GM12878 (cell line): Measurements from ENCODE around the gene NPAS3. TPM values are rescaled to one million over a fixed set of nuclear protein-coding genes. Genes with fewer than 3 reads are reported as not detected.

Experiments
- ATAC-seq: fragments of 200-7000 bp; cut with Tn5 transposase; 3 replicates; pipeline ENCODE4 v1.9.1; 2020; ENCODE audit warnings: mild to moderate bottlenecking, moderate library complexity
- BruUV-seq: library from RNA; stranded (reverse); fragments of 400-500 nt; replicated peaks from 2 replicates; lab custom pipeline; 2021; lab: Mats Ljungman, UMichigan
- CTCF ChIA-PET: fragments of 300-600 bp; sonication (Branson Sonifier 250); formaldehyde crosslinking; extraction: SDS; loops from one replicate; lab custom pipeline; 2021; ENCODE audit warnings: inconsistent platforms; lab: Yijun Ruan, JAX
- POLR2A ChIA-PET: fragments of 350-600 bp; formaldehyde crosslinking; extraction: SDS; loops from one replicate; lab custom pipeline; 2021; ENCODE audit warnings: inconsistent platforms; lab: Charles Lee
- RAD21 ChIA-PET: fragments of 300-600 bp; sonication (Branson Sonifier 250); formaldehyde crosslinking; loops from one replicate; lab custom pipeline; 2023; ENCODE audit warnings: antibody characterized with exemption; ENCODE audit not compliant: unreplicated experiment; lab: Charles Lee
- SMC1A ChIA-PET: fragments of 300-600 bp; sonication (Branson Sonifier 250); formaldehyde crosslinking; loops from one replicate; lab custom pipeline; 2023; ENCODE audit not compliant: unreplicated experiment, uncharacterized antibody; lab: Charles Lee
- DNase-seq: peaks from one replicate; pipeline ENCODE4 v3.0.0-alpha.2; 2011; ENCODE audit warnings: low read depth, low spot score
- FAIRE-seq: peaks from 3 replicates; lab custom pipeline; 2011; peaks lifted over from hg19 to GRCh38; lab: Jason Lieb, UNC
- H2AFZ ChIP-seq: 2 replicates; pipeline ENCODE4 v1.6.0; 2011; ENCODE audit warnings: low read depth, low read length, control low read depth; ENCODE audit not compliant: control insufficient read depth
- H3K27ac ChIP-seq: 2 replicates; pipeline ENCODE4 v1.5.1; 2011; ENCODE audit warnings: control low read depth; ENCODE audit not compliant: control insufficient read depth, insufficient read depth
- H3K27me3 ChIP-seq, 2 experiments: replicated peaks in 1 of 2; 2 replicates each; pipeline versions ENCODE4 v1.6.0 to v1.6.1; 2011; ENCODE audit warnings: low read length in 1 of 2; ENCODE audit not compliant: control insufficient read depth in 2 of 2, insufficient read depth in 2 of 2
- H3K36me3 ChIP-seq, 2 experiments: 2 replicates each; pipeline ENCODE4 v1.5.1; 2011; ENCODE audit warnings: low read length in 1 of 2; ENCODE audit not compliant: control insufficient read depth in 2 of 2, insufficient read depth in 2 of 2
- H3K4me1 ChIP-seq: 2 replicates; pipeline ENCODE4 v1.6.1; 2011; ENCODE audit warnings: mild to moderate bottlenecking, low read length, moderate library complexity, mixed read lengths; ENCODE audit not compliant: control insufficient read depth, insufficient read depth
- H3K4me2 ChIP-seq: 2 replicates; pipeline ENCODE4 v1.6.0; 2011; ENCODE audit warnings: control low read depth; ENCODE audit not compliant: control insufficient read depth, insufficient read depth
- H3K4me3 ChIP-seq: fragments of 200-600 bp; sonication (generic); 2 replicates; pipeline ENCODE4 v1.5.1; 2016
- H3K79me2 ChIP-seq: 2 replicates; pipeline ENCODE4 v1.6.0; 2011; ENCODE audit warnings: low read length; ENCODE audit not compliant: control insufficient read depth, insufficient read depth
- H3K9ac ChIP-seq: 2 replicates; pipeline ENCODE4 v1.8.0; 2011; ENCODE audit warnings: low read length, control low read depth, mixed read lengths; ENCODE audit not compliant: control insufficient read depth, insufficient read depth
- H3K9me3 ChIP-seq: replicated peaks from 3 replicates; pipeline ENCODE4 v1.5.1; 2011; ENCODE audit warnings: mild to moderate bottlenecking, low read length; ENCODE audit not compliant: control insufficient read depth, insufficient read depth
- H4K20me1 ChIP-seq: 2 replicates; pipeline ENCODE4 v1.6.0; 2011; ENCODE audit not compliant: control insufficient read depth, insufficient read depth
- CUX1 ChIP-seq: IDR thresholded peaks from 2 replicates; pipeline ENCODE4 v1.6.1; 2012; ENCODE audit warnings: improper control_type of control experiment, low read depth, low read length; ENCODE audit not compliant: insufficient replicate concordance
- SMARCA5 ChIP-seq: fragments of 450-650 bp; IDR thresholded peaks from 2 replicates; pipeline ENCODE4 v1.6.1; 2017; ENCODE audit warnings: mild to moderate bottlenecking
- SRF ChIP-seq, 2 experiments: IDR thresholded peaks; 2 replicates each; pipeline ENCODE4 v1.6.1; 2011; ENCODE audit warnings: low read depth in 2 of 2, low read length in 2 of 2, mild to moderate bottlenecking in 1 of 2, moderate library complexity in 1 of 2
- WGBS: methylation state at CpG from one replicate; pipeline ENCODE4 v1.1.6; 2016; ENCODE audit warnings: low lambda C conversion rate; ENCODE audit not compliant: insufficient replicate concordance, insufficient coverage; ENCODE audit errors: missing lambda C conversion rate; 5-methylcytosine and 5-hydroxymethylcytosine counted together
- in situ Hi-C: fragments of 300-500 bp; cut with MboI; formaldehyde crosslinking; loops from 9 replicates; pipeline ENCODE4 v1.14.3; 2018; ENCODE audit warnings: mixed read lengths
- intact Hi-C: fragments of 100-400 bp; cut with micrococcal nuclease; formaldehyde crosslinking; loops from one replicate; pipeline ENCODE4 v1.14.2; 2022; ENCODE audit not compliant: unreplicated experiment
- polyA plus RNA-seq, 11 experiments: library from polyadenylated mRNA; depleted of rRNA in 4 of 11; unstranded in 6 of 11; stranded (reverse) in 5 of 11; fragments of >200 nt; fragmentation: Nextera tagmentation in 4 of 11; fragmentation: Illumina TruSeq in 1 of 11; extraction: Ambion mirVana in 4 of 11; extraction: Trizol in 1 of 11; gene quantifications; 1 replicate in 1 of 11; 2 replicates in 10 of 11; pipeline versions ENCODE4 v1.2.1 to v1.2.3, GENCODE V29; 2011 to 2016; ENCODE audit warnings: inconsistent platforms in 2 of 11, missing spikeins in 2 of 11, low read depth in 1 of 11
- total RNA-seq, 4 experiments: library from RNA; depleted of rRNA in 3 of 4; stranded (reverse); fragments of >200 nt in 3 of 4; fragmentation: Illumina TruSeq in 1 of 4; extraction: Trizol in 1 of 4; gene quantifications; 2 replicates each; pipeline versions ENCODE4 v1.2.1 to v1.2.3, GENCODE V29; 2013 to 2021

Gene NPAS3
- total and polyA plus RNA-seq, 10 of the 15 experiments (the other 5 are each of a cell fraction or from before 2014, with no cell fraction given), result under 0.01 to 2.7 (median 0.03) TPM; not detected in 6

GRCh38 chr14:32898876-32899275, 39.8 kb upstream of the NPAS3 start:
- H3K27ac ChIP-seq, result no peak overlapping the region
- H3K4me1 ChIP-seq, result no peaks in the 10 kb centered on the region
- ChIA-PET RAD21 (no interaction called here), SMC1A (no interaction called here), POLR2A (no interaction called here), CTCF (interaction anchor here (0.6 kb wide), 1 partner anchor 1389 kb away, joined by 3 read pairs; no protein-coding TSS in a partner anchor)
- H2AFZ ChIP-seq, result no peak overlapping the region
- no peaks in the 10 kb centered on the region for H3K79me2 ChIP-seq
- H3K4me3 ChIP-seq, result no peak overlapping the region
- in situ Hi-C loops, result no loop called here
- no peak overlapping the region for H3K4me2 ChIP-seq
- no peak for TF ChIP-seq CUX1
- no peak for TF ChIP-seq SMARCA5
- TF ChIP-seq SRF (IDR thresholded peaks at IDR 0.05; ENCODE audit: low read depth in 2 of 2, low read length in 2 of 2), result no peak
- no peaks in the 10 kb centered on the region for H4K20me1 ChIP-seq
- BruUV-seq, result no TSS peak
- ATAC-seq, result no peak
- no peaks in the 10 kb centered on the region; a peak in 1 of 4 replicates for H3K27me3 ChIP-seq
- 3% methylated on average over 2 of the region's 2 CpGs for WGBS
- H3K9me3 ChIP-seq, result no peaks in the 10 kb centered on the region
- no peak for DNase-seq
- no peak for FAIRE-seq
- H3K36me3 ChIP-seq, result no peaks in the 10 kb centered on the region
- H3K9ac ChIP-seq, result no peak overlapping the region
- intact Hi-C loops, result no loop called here
